Stimulated activated naive CD8-positive, alpha-beta T cell treated with anti-CD3 and anti-CD28 coated beads, Interleukin-15, Interleukin-2, amounts not matched to agents 100 ng/mL and 50 ng/mL, for 24 hours (primary cell): ENCODE data around the gene CHCHD6.
A peak's percentile ranks its signal among the peaks of the same experiment; 100 is the strongest.

ENCODE experiments used
- H3K27ac Mint-ChIP-seq: one replicate; pipeline ENCODE4 v1.8.0; 2021; ENCODE audit warnings: mild to moderate bottlenecking, mixed read lengths
- H3K27me3 Mint-ChIP-seq: one replicate; pipeline ENCODE4 v1.8.0; 2021; ENCODE audit warnings: mixed read lengths
- H3K36me3 Mint-ChIP-seq: one replicate; pipeline ENCODE4 v1.8.0; 2021; ENCODE audit warnings: low read depth, mixed read lengths
- H3K4me1 Mint-ChIP-seq: one replicate; pipeline ENCODE4 v1.8.0; 2021; ENCODE audit warnings: low read depth, mixed read lengths
- H3K4me3 Mint-ChIP-seq: one replicate; pipeline ENCODE4 v1.8.0; 2021; ENCODE audit warnings: mild to moderate bottlenecking, mixed read lengths
- H3K9me3 Mint-ChIP-seq: one replicate; pipeline ENCODE4 v1.8.0; 2021; ENCODE audit warnings: mixed read lengths

The CHCHD6 gene

GRCh38 chr3:126896968-126897367 lies 192.9 kb downstream of the CHCHD6 start:
- Mint-ChIP-seq H3K27ac (no peak overlapping the region), H3K9me3 (no peaks in the 10 kb centered on the region), H3K4me1 (no peaks in the 10 kb centered on the region), H3K36me3 (peaks cover 12% of the 10 kb centered on the region), H3K4me3 (no peak overlapping the region), H3K27me3 (no peaks in the 10 kb centered on the region)

- Mint-ChIP-seq H3K4me3 (no peak overlapping the region), H3K9me3 (no peaks in the 10 kb centered on the region), H3K27ac (no peak overlapping the region), H3K27me3 (no peaks in the 10 kb centered on the region), H3K4me1 (no peaks in the 10 kb centered on the region), H3K36me3 (peaks cover 14% of the 10 kb centered on the region)
Observed at GRCh38 chr3:126897943-126898342, 193.9 kb downstream of the CHCHD6 start.

GRCh38 chr3:126900859-126901540 lies 197.0 kb downstream of the CHCHD6 start:
- Mint-ChIP-seq H3K27ac (no peak overlapping the region), H3K36me3 (peaks cover 14% of the 10 kb centered on the region), H3K4me1 (no peaks in the 10 kb centered on the region), H3K4me3 (no peak overlapping the region), H3K27me3 (no peaks in the 10 kb centered on the region), H3K9me3 (no peaks in the 10 kb centered on the region)

- Mint-ChIP-seq H3K9me3 (no peaks in the 10 kb centered on the region), H3K4me3 (no peak overlapping the region), H3K27ac (no peak overlapping the region), H3K4me1 (no peaks in the 10 kb centered on the region), H3K27me3 (no peaks in the 10 kb centered on the region), H3K36me3 (peaks cover 14% of the 10 kb centered on the region)
Observed at GRCh38 chr3:126901631-126902030, 197.6 kb downstream of the CHCHD6 start.

GRCh38 chr3:126903521-126903920 lies 199.5 kb downstream of the CHCHD6 start:
- Mint-ChIP-seq H3K4me3 (no peak overlapping the region), H3K27me3 (no peaks in the 10 kb centered on the region), H3K27ac (no peak overlapping the region), H3K4me1 (peaks cover 2% of the 10 kb centered on the region), H3K9me3 (no peaks in the 10 kb centered on the region), H3K36me3 (peaks cover 14% of the 10 kb centered on the region)

- no peak overlapping the region for H3K4me3 Mint-ChIP-seq
- no peaks in the 10 kb centered on the region for H3K27me3 Mint-ChIP-seq
- peaks cover 19% of the 10 kb centered on the region for H3K36me3 Mint-ChIP-seq
- H3K9me3 Mint-ChIP-seq: no peaks in the 10 kb centered on the region
- H3K4me1 Mint-ChIP-seq: peaks cover 40% of the 10 kb centered on the region
- no peak overlapping the region for H3K27ac Mint-ChIP-seq
Observed at GRCh38 chr3:126907557-126907956, 203.5 kb downstream of the CHCHD6 start.

- no peaks in the 10 kb centered on the region for H3K9me3 Mint-ChIP-seq
- no peak overlapping the region for H3K27ac Mint-ChIP-seq
- H3K27me3 Mint-ChIP-seq: no peaks in the 10 kb centered on the region
- H3K4me3 Mint-ChIP-seq: no peak overlapping the region
- H3K4me1 Mint-ChIP-seq: peaks cover 45% of the 10 kb centered on the region
- peaks cover 19% of the 10 kb centered on the region for H3K36me3 Mint-ChIP-seq
Observed at GRCh38 chr3:126908752-126909275, 204.8 kb downstream of the CHCHD6 start.

GRCh38 chr3:126910231-126910630 lies 206.2 kb downstream of the CHCHD6 start:
- Mint-ChIP-seq H3K4me3 (no peak overlapping the region), H3K27me3 (no peaks in the 10 kb centered on the region), H3K36me3 (peaks cover 21% of the 10 kb centered on the region), H3K4me1 (peaks cover 48% of the 10 kb centered on the region), H3K9me3 (no peaks in the 10 kb centered on the region), H3K27ac (no peak overlapping the region)

- H3K9me3 Mint-ChIP-seq: no peaks in the 10 kb centered on the region
- H3K4me3 Mint-ChIP-seq: peak overlapping the region; percentile 68
- peaks cover 48% of the 10 kb centered on the region for H3K4me1 Mint-ChIP-seq
- no peaks in the 10 kb centered on the region for H3K27me3 Mint-ChIP-seq
- peaks cover 27% of the 10 kb centered on the region for H3K36me3 Mint-ChIP-seq
- H3K27ac Mint-ChIP-seq: peak overlapping the region; percentile 90
Observed at GRCh38 chr3:126911162-126912026, 207.4 kb downstream of the CHCHD6 start.

- H3K27ac Mint-ChIP-seq: peak overlapping the region; percentile 90
- peak overlapping the region; percentile 68 for H3K4me3 Mint-ChIP-seq
- peaks cover 48% of the 10 kb centered on the region for H3K4me1 Mint-ChIP-seq
Observed at GRCh38 chr3:126912027-126912422, 208.0 kb downstream of the CHCHD6 start.

GRCh38 chr3:126912491-126913195 lies 208.6 kb downstream of the CHCHD6 start:
- Mint-ChIP-seq H3K9me3 (no peaks in the 10 kb centered on the region), H3K36me3 (peaks cover 35% of the 10 kb centered on the region), H3K27ac (peak overlapping the region; percentile 90), H3K4me1 (peaks cover 48% of the 10 kb centered on the region), H3K4me3 (peak overlapping the region; percentile 68), H3K27me3 (no peaks in the 10 kb centered on the region)

More at GRCh38 chr3:126912027-126912422, 208.0 kb downstream of the CHCHD6 start:
- Mint-ChIP-seq H3K9me3 (no peaks in the 10 kb centered on the region), H3K36me3 (peaks cover 29% of the 10 kb centered on the region), H3K27me3 (no peaks in the 10 kb centered on the region)

- peaks cover 38% of the 10 kb centered on the region for H3K36me3 Mint-ChIP-seq
- H3K4me1 Mint-ChIP-seq: peaks cover 46% of the 10 kb centered on the region
- H3K9me3 Mint-ChIP-seq: no peaks in the 10 kb centered on the region
- H3K27ac Mint-ChIP-seq: no peak overlapping the region
- no peaks in the 10 kb centered on the region for H3K27me3 Mint-ChIP-seq
- H3K4me3 Mint-ChIP-seq: no peak overlapping the region
Observed at GRCh38 chr3:126913524-126913923, 209.5 kb downstream of the CHCHD6 start.

- H3K4me1 Mint-ChIP-seq: peaks cover 38% of the 10 kb centered on the region
- H3K27ac Mint-ChIP-seq: no peak overlapping the region
- H3K36me3 Mint-ChIP-seq: peaks cover 42% of the 10 kb centered on the region
- H3K27me3 Mint-ChIP-seq: no peaks in the 10 kb centered on the region
- no peak overlapping the region for H3K4me3 Mint-ChIP-seq
- H3K9me3 Mint-ChIP-seq: no peaks in the 10 kb centered on the region
Observed at GRCh38 chr3:126914226-126914625, 210.2 kb downstream of the CHCHD6 start.

GRCh38 chr3:126915015-126915414 lies 211.0 kb downstream of the CHCHD6 start:
- Mint-ChIP-seq H3K36me3 (peaks cover 43% of the 10 kb centered on the region), H3K9me3 (peaks cover 4% of the 10 kb centered on the region), H3K4me3 (no peak overlapping the region), H3K4me1 (peaks cover 33% of the 10 kb centered on the region), H3K27ac (no peak overlapping the region), H3K27me3 (no peaks in the 10 kb centered on the region)

- Mint-ChIP-seq H3K4me1 (peaks cover 18% of the 10 kb centered on the region), H3K36me3 (peaks cover 45% of the 10 kb centered on the region), H3K27ac (no peak overlapping the region), H3K4me3 (no peak overlapping the region), H3K27me3 (no peaks in the 10 kb centered on the region), H3K9me3 (peaks cover 6% of the 10 kb centered on the region)
Observed at GRCh38 chr3:126916546-126916945, 212.5 kb downstream of the CHCHD6 start.
